Activated T-cell treated with anti-CD3 and anti-CD28 coated beads, Interleukin-2, amount 50 U/mL, for 72 hours (primary cell): Measurements from ENCODE around the gene SRSF5. TPM values are rescaled to one million over a fixed set of nuclear protein-coding genes. Genes with fewer than 3 reads are reported as not detected.
A peak's percentile ranks its signal among the peaks of the same experiment; 100 is the strongest.

Experiments
- ATAC-seq, 2 donors: fragments of 150-1000 bp; cut with Tn5 transposase; replicated peaks in 1 of 2; 2 replicates each; pipeline ENCODE4 v1.10.0; 2021; ENCODE audit warnings: moderate library complexity in 2 of 2, mild to moderate bottlenecking in 1 of 2
- DNase-seq, 2 donors: peaks; one replicate each; pipeline ENCODE4 v3.0.0; 2021 to 2022; ENCODE audit warnings: mixed read lengths in 1 of 2
- H3K27ac Mint-ChIP-seq: one replicate; pipeline ENCODE4 v1.8.0; 2022; ENCODE audit warnings: mild to moderate bottlenecking, moderate library complexity, mixed read lengths
- H3K27me3 Mint-ChIP-seq: one replicate; pipeline ENCODE4 v1.8.0; 2022; ENCODE audit warnings: low read depth, mixed read lengths
- H3K36me3 Mint-ChIP-seq, 2 donors: one replicate each; pipeline ENCODE4 v1.8.0; 2022; ENCODE audit warnings: mixed read lengths in 2 of 2, mild to moderate bottlenecking in 1 of 2; ENCODE audit not compliant: insufficient read depth in 2 of 2
- H3K4me1 Mint-ChIP-seq: one replicate; pipeline ENCODE4 v1.8.0; 2022; ENCODE audit warnings: low read depth, mixed read lengths
- H3K4me3 Mint-ChIP-seq, 2 donors: one replicate each; pipeline ENCODE4 v1.8.0; 2022; ENCODE audit warnings: mild to moderate bottlenecking in 2 of 2, mixed read lengths in 2 of 2, moderate library complexity in 2 of 2
- H3K9me3 Mint-ChIP-seq, 2 donors: one replicate each; pipeline ENCODE4 v1.8.0; 2022; ENCODE audit warnings: mixed read lengths in 2 of 2
- total RNA-seq, 2 donors: library from RNA; stranded (reverse); gene quantifications; one replicate each; pipeline ENCODE4 v1.2.3, GENCODE V29; 2022

Gene SRSF5
- total RNA-seq, 2 donors from 2014 or later = 417 to 428 TPM

DNA sequence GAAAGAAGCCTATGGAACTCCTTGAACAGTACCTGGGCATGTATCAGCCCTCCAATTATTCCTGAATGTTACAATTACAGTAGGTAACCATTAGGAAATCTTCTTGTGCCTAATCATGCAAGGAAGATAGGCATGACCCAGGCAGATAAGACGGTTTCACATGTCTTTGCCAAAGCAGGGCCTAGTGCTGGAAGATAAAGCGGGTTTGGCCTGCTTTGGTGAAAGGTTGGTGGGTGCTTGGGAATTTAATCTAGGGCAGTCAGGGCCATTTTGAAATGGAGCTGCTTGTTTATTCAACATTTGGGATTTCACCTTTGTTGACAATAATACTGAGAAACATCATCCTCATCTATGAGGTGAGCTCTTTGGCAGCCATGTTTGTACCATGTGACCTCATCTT, 12.5 kb upstream of the SRSF5 start:
- no peak overlapping the region for H3K27ac Mint-ChIP-seq
- H3K9me3 Mint-ChIP-seq = no peaks in the 10 kb centered on the region
- ATAC-seq = no peak
- peaks cover 11% of the 10 kb centered on the region for H3K4me1 Mint-ChIP-seq
- no peaks in the 10 kb centered on the region for H3K36me3 Mint-ChIP-seq
- H3K27me3 Mint-ChIP-seq = no peaks in the 10 kb centered on the region
- no peak for DNase-seq
- H3K4me3 Mint-ChIP-seq = no peak overlapping the region

DNA sequence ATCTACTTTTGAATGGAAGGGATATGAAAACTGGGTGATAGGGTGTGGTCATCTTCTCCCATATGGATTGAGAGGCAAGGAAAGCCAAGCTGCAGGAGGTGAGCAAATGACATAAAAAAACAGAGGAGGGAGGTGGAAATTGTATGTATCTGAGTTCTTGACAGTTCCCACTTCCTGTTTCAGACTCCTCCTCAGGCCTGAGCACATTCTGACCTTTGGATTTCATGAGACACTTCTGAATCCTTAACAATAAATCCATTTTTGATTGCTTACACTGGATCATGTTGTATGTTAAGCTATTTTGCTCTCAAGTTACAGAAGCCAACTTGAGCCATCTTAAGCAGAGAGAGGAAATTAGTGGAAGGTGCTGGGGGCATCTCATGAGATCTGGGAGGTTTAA, 11.6 kb upstream of the SRSF5 start:
- H3K4me1 Mint-ChIP-seq = peaks cover 11% of the 10 kb centered on the region
- H3K9me3 Mint-ChIP-seq = no peaks in the 10 kb centered on the region
- H3K4me3 Mint-ChIP-seq = no peak overlapping the region
- H3K27ac Mint-ChIP-seq = peak overlapping the region; percentile 79
- no peaks in the 10 kb centered on the region for H3K36me3 Mint-ChIP-seq
- no peaks in the 10 kb centered on the region for H3K27me3 Mint-ChIP-seq
- ATAC-seq = no peak
- DNase-seq = no peak

DNA sequence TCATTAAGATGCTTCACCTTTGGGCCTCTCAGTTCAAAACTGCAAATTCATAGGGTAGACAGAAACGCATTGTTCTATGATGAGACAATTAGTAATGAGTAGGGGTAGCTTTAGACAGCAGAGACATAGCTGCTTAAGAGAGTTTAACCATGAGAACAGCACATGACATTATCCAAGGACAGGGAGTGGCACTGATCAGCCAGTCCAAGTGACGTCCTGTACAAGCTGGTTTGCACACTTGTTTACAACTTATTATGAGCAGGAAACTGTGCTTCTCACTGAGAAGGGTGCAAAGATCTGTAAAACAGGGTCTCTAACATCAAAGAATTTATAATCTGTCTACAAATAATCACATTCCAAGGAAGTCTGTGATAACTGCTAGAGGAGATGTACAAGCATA, 11.2 kb upstream of the SRSF5 start:
- ATAC-seq (no peak), DNase-seq (no peak)
- Mint-ChIP-seq H3K4me1 (peaks cover 11% of the 10 kb centered on the region), H3K27me3 (no peaks in the 10 kb centered on the region), H3K4me3 (no peak overlapping the region), H3K27ac (no peak overlapping the region), H3K9me3 (no peaks in the 10 kb centered on the region), H3K36me3 (no peaks in the 10 kb centered on the region)

DNA sequence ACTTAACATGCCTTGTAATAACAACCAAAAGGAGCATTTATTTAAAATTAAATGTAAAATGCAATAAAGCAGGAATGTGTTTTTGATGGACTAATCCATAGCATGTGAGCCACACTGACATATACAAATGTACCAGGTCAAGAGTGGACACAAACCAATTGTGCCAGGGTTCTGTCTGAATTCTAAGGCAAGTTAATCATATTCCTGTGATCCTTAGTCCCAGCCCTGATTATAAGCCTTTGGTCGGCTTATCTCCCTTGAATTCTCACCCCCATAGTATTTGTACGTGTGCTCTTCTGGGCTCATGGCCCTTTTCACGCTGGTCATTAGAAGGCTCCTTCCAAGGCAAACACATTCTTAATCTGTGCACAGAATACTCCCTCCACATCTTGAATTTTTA, 10.6 kb upstream of the SRSF5 start:
- DNase-seq = no peak
- Mint-ChIP-seq H3K27ac (no peak overlapping the region), H3K4me3 (no peak overlapping the region), H3K36me3 (no peaks in the 10 kb centered on the region), H3K4me1 (peaks cover 11% of the 10 kb centered on the region), H3K9me3 (no peaks in the 10 kb centered on the region), H3K27me3 (no peaks in the 10 kb centered on the region)
- no peak for ATAC-seq

DNA sequence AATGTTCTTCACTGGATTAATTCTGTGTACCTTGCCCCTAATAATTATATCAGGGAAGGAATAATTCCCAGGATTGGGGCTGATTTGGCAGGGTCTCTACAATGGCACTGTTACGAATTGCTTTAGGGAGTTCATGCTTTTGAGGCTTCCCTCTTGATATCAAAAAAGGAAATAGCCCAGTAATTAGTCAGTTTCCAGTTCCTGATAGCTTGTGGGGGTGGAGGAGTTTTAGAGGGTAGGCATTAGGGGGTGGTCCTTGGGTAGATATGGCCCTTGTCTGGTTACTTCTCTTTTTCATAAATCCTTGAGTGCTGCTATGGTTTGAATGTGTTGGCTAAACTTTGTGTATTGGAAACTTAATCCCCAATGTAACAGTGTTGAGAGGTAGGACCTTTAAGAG, 6.1 kb upstream of the SRSF5 start:
- peaks cover 7 to 15% of the 10 kb centered on the region in 2 donors for H3K36me3 Mint-ChIP-seq
- peaks cover 36% of the 10 kb centered on the region for H3K4me1 Mint-ChIP-seq
- ATAC-seq (no peak), DNase-seq (no peak)
- H3K4me3 Mint-ChIP-seq = no peak overlapping the region
- H3K27me3 Mint-ChIP-seq = no peaks in the 10 kb centered on the region
- no peak overlapping the region for H3K27ac Mint-ChIP-seq
- H3K9me3 Mint-ChIP-seq = peaks cover 3 to 7% of the 10 kb centered on the region in 2 donors

DNA sequence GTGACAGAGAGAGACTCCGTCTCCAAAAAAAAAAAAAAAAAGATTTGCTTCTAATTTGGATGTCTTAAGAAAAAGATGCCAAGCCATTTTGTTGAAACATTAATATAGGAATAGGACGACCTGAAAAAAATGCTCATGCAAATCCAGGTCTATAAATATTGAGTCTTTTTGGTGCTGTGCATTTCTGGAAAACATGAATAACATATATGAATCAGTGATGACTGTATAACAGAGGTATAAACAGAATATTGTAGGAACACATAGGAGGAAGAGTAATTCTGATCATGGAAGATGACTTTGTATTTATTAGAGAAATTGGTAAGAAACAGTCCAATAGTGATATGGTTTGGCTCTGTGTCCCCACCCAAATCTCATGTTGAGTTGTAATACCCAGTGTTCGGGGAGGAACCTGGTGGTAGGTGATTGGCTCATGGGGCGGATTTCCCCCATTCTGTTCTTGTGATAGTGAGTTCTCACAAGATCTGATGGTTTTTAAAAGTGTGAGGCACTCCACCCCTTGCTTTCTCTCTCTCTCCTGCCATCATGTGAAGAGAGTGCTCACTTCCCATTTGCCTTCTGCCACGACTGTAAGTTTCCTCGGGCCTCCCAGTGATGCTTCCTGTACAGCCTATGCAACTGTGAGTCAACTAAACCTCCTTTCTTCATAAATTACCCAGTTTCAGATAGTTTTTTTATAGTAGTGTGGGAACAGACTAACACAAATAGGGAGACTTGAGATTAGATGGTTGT, 3.0 kb upstream of the SRSF5 start:
- no peak for ATAC-seq
- H3K4me3 Mint-ChIP-seq = peak overlapping the region; percentile 28 to 55
- H3K27ac Mint-ChIP-seq = peak overlapping the region; percentile 76
- H3K36me3 Mint-ChIP-seq = peaks cover 25 to 37% of the 10 kb centered on the region in 2 donors
- H3K4me1 Mint-ChIP-seq = peaks cover 59% of the 10 kb centered on the region
- DNase-seq = no peak
- H3K9me3 Mint-ChIP-seq = peaks cover 3 to 8% of the 10 kb centered on the region in 2 donors
- no peaks in the 10 kb centered on the region for H3K27me3 Mint-ChIP-seq

DNA sequence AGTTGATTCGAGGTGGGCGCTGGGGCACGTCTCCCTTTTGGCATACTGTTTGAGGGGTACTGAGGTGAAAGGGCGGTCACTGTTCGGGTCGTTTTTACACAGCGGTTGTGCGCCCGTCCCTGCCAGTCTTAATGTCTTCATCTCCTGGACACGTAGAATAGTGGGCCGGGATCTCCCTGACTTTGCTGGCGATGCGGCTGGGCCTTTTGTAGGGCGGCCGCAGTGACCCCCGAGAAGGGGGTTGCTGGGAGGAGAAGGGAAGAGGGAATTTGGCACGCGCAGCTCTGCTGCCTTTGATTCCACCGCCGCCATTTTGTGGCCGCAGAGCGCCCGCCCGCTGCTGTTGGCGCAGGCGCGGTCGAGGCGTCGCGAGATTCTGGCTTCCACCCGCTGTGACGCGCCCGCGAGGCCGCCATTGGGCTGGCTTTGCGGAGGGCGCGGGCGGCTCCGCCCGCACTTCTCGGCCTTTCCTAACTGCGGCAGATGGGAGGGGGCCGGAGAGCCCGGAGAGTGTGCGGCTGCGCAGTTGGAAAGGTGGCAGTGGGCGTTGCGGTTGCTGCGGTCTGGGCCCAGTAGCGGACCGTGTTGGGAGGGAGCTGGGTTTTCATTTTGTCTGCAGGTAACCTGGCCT, 542 bp downstream of the SRSF5 start:
- peak; percentile 73 to 76 for ATAC-seq
- Mint-ChIP-seq H3K27ac (peak overlapping the region; percentile 99), H3K4me3 (peak overlapping the region; percentile 95 to 96), H3K36me3 (peaks cover 44 to 66% of the 10 kb centered on the region in 2 donors), H3K9me3 (peaks cover 3 to 8% of the 10 kb centered on the region in 2 donors), H3K27me3 (no peaks in the 10 kb centered on the region), H3K4me1 (peaks cover 79% of the 10 kb centered on the region)
- peak; percentile 93 for DNase-seq

DNA sequence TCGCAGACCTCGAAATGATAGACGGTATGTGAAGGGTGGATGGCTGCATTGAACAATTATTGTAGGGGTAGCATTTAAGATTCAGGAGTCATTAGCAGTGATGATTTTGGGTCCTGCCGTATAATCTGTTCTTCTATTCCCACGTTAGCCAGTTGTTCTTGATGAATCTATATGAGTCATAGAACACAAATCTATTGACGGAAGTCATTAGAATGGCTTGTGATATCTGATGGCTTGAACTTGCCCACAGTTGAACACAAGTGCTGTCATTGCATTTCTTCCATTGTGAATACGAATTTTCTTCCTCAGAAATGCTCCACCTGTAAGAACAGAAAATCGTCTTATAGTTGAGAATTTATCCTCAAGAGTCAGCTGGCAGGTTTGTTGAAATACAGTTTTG, 1.9 kb downstream of the SRSF5 start:
- peaks cover 51 to 70% of the 10 kb centered on the region in 2 donors for H3K36me3 Mint-ChIP-seq
- H3K27ac Mint-ChIP-seq = peak overlapping the region; percentile 99
- H3K4me1 Mint-ChIP-seq = peaks cover 79% of the 10 kb centered on the region
- H3K27me3 Mint-ChIP-seq = no peaks in the 10 kb centered on the region
- H3K9me3 Mint-ChIP-seq = peaks cover 3 to 6% of the 10 kb centered on the region in 2 donors
- DNase-seq = no peak
- H3K4me3 Mint-ChIP-seq = peak overlapping the region; percentile 95 to 96
- no peak for ATAC-seq

DNA sequence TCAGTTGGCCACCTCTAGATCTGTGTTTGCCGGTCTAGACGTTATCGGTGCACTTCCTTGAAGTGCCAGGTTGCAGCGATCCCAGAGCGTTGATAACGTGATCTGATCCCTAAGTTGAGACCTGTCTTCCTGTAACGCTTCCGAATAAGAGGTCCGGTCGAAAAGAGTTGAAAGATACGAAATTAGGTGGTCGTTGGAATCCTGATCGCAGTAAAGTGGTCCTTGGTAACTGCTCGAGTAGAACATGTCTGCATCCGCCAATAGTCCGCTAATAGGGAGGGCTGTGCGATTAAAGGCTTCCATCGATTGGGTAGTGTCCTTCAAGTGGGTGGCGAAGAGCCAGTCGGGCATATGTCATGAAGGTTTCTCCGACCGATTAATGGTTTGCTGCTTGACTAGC, 2.7 kb downstream of the SRSF5 start:
- Mint-ChIP-seq H3K27me3 (no peaks in the 10 kb centered on the region), H3K4me3 (peak overlapping the region; percentile 24 to 70), H3K27ac (peak overlapping the region; percentile 95), H3K36me3 (peaks cover 49 to 69% of the 10 kb centered on the region in 2 donors), H3K9me3 (peaks cover 0 to 3% of the 10 kb centered on the region in 2 donors), H3K4me1 (peaks cover 77% of the 10 kb centered on the region)
- ATAC-seq (no peak), DNase-seq (no peak)

DNA sequence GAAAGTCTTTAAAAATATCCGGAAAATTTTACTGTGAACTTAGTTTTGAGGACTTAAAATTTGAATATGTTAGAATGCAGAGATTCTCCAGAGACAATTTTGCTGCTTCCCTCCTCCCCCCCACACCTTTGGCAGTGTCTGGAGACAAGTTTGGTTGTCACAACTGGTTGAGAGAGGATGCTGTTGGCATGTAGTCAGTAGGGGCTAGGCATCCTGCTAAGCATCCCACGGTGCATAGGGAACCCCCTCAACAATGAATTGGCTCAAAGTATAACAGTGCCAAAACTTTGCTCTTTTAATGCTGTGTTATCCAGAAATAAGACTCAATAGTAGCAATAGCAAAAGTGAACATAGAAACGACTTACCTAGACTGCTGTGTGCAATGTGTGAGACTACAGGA, 3.6 kb downstream of the SRSF5 start:
- ATAC-seq = no peak
- DNase-seq = no peak
- Mint-ChIP-seq H3K4me1 (peaks cover 77% of the 10 kb centered on the region), H3K27ac (peak overlapping the region; percentile 95), H3K27me3 (no peaks in the 10 kb centered on the region), H3K9me3 (peaks cover 0 to 3% of the 10 kb centered on the region in 2 donors), H3K36me3 (peaks cover 51 to 77% of the 10 kb centered on the region in 2 donors), H3K4me3 (peak overlapping the region in 1 of 2 donors; percentile 70)

DNA sequence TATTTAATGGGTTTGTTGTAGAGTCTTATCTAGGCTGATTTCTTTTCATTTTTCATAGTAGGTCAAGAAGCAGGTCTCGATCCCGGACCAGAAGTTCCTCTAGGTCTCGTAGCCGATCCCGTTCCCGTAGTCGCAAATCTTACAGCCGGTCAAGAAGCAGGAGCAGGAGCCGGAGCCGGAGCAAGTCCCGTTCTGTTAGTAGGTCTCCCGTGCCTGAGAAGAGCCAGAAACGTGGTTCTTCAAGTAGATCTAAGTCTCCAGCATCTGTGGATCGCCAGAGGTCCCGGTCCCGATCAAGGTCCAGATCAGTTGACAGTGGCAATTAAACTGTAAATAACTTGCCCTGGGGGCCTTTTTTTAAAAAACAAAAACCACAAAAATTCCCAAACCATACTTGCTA, 4.2 kb downstream of the SRSF5 start:
- Mint-ChIP-seq H3K9me3 (no peaks in the 10 kb centered on the region), H3K36me3 (peaks cover 48 to 79% of the 10 kb centered on the region in 2 donors), H3K4me1 (peaks cover 77% of the 10 kb centered on the region), H3K27ac (peak overlapping the region; percentile 95), H3K4me3 (peak overlapping the region in 1 of 2 donors; percentile 70), H3K27me3 (no peaks in the 10 kb centered on the region)
- no peak for ATAC-seq
- no peak for DNase-seq

DNA sequence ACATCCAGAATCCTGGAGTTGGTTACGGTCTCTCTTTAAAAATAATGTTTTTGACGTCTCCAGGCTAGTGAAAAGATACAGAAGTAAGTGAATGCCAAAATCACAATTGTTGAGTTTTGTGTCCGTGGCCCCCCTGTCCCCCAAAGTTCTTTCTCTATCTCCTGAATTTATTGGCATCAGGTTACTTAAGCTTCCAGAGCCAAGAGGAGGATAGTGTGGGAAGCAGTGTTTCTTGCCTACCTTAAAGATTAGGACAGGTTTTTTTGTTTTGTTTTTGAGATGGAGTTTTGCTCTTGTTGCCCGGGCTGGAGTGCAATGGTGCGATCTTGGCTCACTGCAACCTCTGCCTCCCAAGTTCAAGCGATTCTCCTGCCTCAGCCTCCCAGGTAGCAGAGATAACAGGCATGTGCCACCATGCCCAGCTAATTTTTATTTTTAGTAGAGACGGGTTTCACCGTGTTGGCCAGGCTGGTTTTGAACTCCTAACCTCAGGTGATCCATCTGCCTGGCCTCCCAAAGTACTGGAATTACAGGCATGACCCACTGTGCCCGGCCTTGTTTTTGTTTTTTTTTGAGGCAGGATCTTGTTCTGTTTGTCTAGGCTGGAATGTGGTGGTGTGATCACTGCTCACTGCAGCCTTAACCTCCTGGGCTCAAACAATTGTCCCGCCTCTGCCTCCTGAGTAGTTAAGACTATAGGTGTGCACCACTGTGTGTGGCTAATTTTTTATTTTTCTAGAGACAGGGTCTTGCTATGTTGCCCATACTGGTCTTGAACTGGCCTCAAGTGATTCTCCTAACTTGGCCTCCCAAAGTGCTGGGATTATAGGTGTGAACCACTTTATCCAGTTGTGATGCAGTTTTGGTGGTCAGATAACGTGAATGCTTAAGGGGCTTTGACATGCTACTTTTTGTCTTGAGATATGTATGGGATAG, 5.4 kb downstream of the SRSF5 start:
- no peaks in the 10 kb centered on the region for H3K9me3 Mint-ChIP-seq
- peak in 1 of 2 donors; percentile 1 for ATAC-seq
- H3K4me3 Mint-ChIP-seq = peak overlapping the region in 1 of 2 donors; percentile 31
- H3K27me3 Mint-ChIP-seq = no peaks in the 10 kb centered on the region
- DNase-seq = no peak
- H3K36me3 Mint-ChIP-seq = peaks cover 51 to 84% of the 10 kb centered on the region in 2 donors
- peaks cover 80% of the 10 kb centered on the region for H3K4me1 Mint-ChIP-seq
- peak overlapping the region; percentile 88 for H3K27ac Mint-ChIP-seq
